Gastrocnemius medialis (tissue), 4 donors: ENCODE data around the gene ANKS1B.

ENCODE experiments used
- CTCF ChIP-seq, 5 experiments: fragments of 450-650 bp in 3 of 5; fragments of 200-600 bp in 2 of 5; sonication (generic) in 2 of 5; IDR thresholded peaks in 4 of 5; conservative IDR thresholded peaks in 1 of 5; 1 replicate in 4 of 5; 2 replicates in 1 of 5; pipeline ENCODE4 v1.5.1; 2016 to 2019; ENCODE audit warnings: antibody characterized with exemption in 5 of 5, mild to moderate bottlenecking in 3 of 5, moderate library complexity in 3 of 5
- POLR2A ChIP-seq, 2 donors: fragments of 450-650 bp; IDR thresholded peaks; one replicate each; pipeline ENCODE4 v1.6.1; 2017; ENCODE audit warnings: antibody characterized with exemption in 2 of 2, mild to moderate bottlenecking in 2 of 2, moderate library complexity in 2 of 2

- TF ChIP-seq POLR2A (IDR thresholded peaks at IDR 0.05) (no peak), CTCF (IDR thresholded peaks at IDR 0.05 in 4 of 5, conservative IDR thresholded peaks at IDR 0.05 in 1 of 5) (no peak)
These were observed 874.5 kb downstream of the ANKS1B start for GRCh38 chr12:99110212-99110611.
